Measurements from ENCODE around the gene FLNB.

DNA sequence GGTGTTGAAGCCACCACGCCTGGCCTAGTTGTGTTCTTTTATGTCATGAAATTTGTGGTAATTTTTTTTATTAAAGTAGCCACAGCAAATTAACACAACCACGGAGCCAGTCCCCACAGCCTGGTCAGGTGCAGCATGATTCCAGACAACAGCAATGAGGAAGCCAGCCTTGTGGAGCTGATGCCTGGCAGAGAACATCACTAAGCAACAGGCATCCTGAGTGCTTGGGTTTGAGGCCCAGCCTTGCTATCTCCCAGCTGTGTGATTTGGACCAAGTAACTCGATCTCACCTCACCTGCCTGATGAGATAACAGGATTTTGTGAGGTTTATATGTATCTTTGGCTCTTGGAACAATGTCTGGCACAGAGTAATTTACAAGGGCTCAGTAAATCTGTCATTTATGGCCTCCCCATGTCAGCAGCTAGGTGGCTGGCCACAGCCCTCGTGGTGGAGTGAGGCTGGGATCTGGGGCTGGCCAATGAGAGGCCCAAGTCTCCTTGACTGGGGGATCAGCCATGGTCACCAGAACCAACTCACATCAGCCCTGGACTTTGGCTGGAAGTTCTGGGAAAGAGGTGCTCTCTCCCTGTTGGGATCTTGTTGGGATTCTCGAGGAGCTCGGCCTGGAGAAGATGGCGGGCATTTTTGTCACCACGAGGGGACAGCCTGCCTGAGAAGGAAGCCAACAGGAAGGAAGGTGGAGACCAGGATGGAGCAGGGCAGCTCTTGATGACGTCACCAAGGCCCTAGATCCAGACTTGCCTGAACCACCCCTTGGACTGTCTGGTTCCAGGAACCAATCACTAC, 22.8 kb upstream of the FLNB start:
- no peak for TF ChIP-seq EZH2 (IDR thresholded peaks at IDR 0.05; ENCODE audit: insufficient read depth, poor library complexity, severe bottlenecking)
- TF ChIP-seq EZH2phosphoT487 (IDR thresholded peaks at IDR 0.05; ENCODE audit: insufficient read depth, low read depth) = no peak

Data from GM23248 (cell line).